Astrocyte (in vitro differentiated cells and primary cell): Measurements from ENCODE around the gene NFATC1. TPM values are rescaled to one million over a fixed set of nuclear protein-coding genes. Genes with fewer than 3 reads are reported as not detected.

ENCODE experiments used
- DNase-seq: peaks from one replicate; pipeline ENCODE4 v3.0.0-alpha.2; 2010; ENCODE audit warnings: low read depth
- FAIRE-seq: peaks from 2 replicates; lab custom pipeline; 2011; peaks lifted over from hg19 to GRCh38; lab: Jason Lieb, UNC
- H2AFZ ChIP-seq: 2 replicates; pipeline ENCODE4 v1.6.0; 2012; ENCODE audit warnings: low read depth, low read length, inconsistent platforms
- H3K27ac ChIP-seq: 2 replicates; pipeline ENCODE4 v1.5.1; 2011; ENCODE audit warnings: low read depth, low read length, inconsistent platforms
- H3K27me3 ChIP-seq: 2 replicates; pipeline ENCODE4 v1.6.0; 2011; ENCODE audit warnings: low read length, inconsistent platforms; ENCODE audit not compliant: insufficient read depth
- H3K36me3 ChIP-seq: 2 replicates; pipeline ENCODE4 v1.5.1; 2011; ENCODE audit warnings: low read length, inconsistent platforms; ENCODE audit not compliant: insufficient read depth
- H3K4me1 ChIP-seq: 2 replicates; pipeline ENCODE4 v1.5.1; 2011; ENCODE audit warnings: low read length, inconsistent platforms; ENCODE audit not compliant: insufficient read depth
- H3K4me2 ChIP-seq: 2 replicates; pipeline ENCODE4 v1.6.0; 2012; ENCODE audit warnings: low read length, inconsistent platforms
- H3K4me3 ChIP-seq: 2 replicates; pipeline ENCODE4 v1.5.1; 2011; ENCODE audit warnings: low read depth, mild to moderate bottlenecking, low read length, inconsistent platforms; ENCODE audit not compliant: insufficient read depth
- H3K79me2 ChIP-seq: 2 replicates; pipeline ENCODE4 v1.6.0; 2012; ENCODE audit warnings: mild to moderate bottlenecking, low read length, inconsistent platforms; ENCODE audit not compliant: insufficient read depth
- H3K9ac ChIP-seq: 2 replicates; pipeline ENCODE4 v1.6.0; 2012; ENCODE audit warnings: mild to moderate bottlenecking, low read length, inconsistent platforms
- H3K9me3 ChIP-seq: 2 replicates; pipeline ENCODE4 v1.5.1; 2012; ENCODE audit warnings: low read depth, mild to moderate bottlenecking, low read length, inconsistent platforms; ENCODE audit not compliant: insufficient read depth
- H4K20me1 ChIP-seq: 2 replicates; pipeline ENCODE4 v1.6.0; 2012; ENCODE audit warnings: low read length, inconsistent platforms; ENCODE audit not compliant: insufficient read depth
- H3K27ac Mint-ChIP-seq: one replicate; pipeline ENCODE4 v1.8.0; 2021; ENCODE audit warnings: mild to moderate bottlenecking, mixed read lengths; ENCODE audit not compliant: unreplicated experiment
- H3K27me3 Mint-ChIP-seq: one replicate; pipeline ENCODE4 v1.8.0; 2021; ENCODE audit warnings: low read depth, mixed read lengths; ENCODE audit not compliant: unreplicated experiment
- H3K36me3 Mint-ChIP-seq: one replicate; pipeline ENCODE4 v1.8.0; 2021; ENCODE audit warnings: low read depth, mixed read lengths; ENCODE audit not compliant: unreplicated experiment
- H3K4me1 Mint-ChIP-seq: one replicate; pipeline ENCODE4 v1.8.0; 2021; ENCODE audit warnings: low read depth, mixed read lengths; ENCODE audit not compliant: unreplicated experiment
- H3K4me3 Mint-ChIP-seq: one replicate; pipeline ENCODE4 v1.8.0; 2021; ENCODE audit warnings: mild to moderate bottlenecking, moderate library complexity, mixed read lengths; ENCODE audit not compliant: unreplicated experiment
- H3K9me3 Mint-ChIP-seq: one replicate; pipeline ENCODE4 v1.8.0; 2021; ENCODE audit warnings: mild to moderate bottlenecking, mixed read lengths; ENCODE audit not compliant: unreplicated experiment
- EZH2 ChIP-seq: IDR thresholded peaks from 2 replicates; pipeline ENCODE4 v1.6.1; 2012; ENCODE audit warnings: mild to moderate bottlenecking, low read length, inconsistent platforms; ENCODE audit not compliant: insufficient read depth
- total RNA-seq: library from RNA; stranded (reverse); gene quantifications from 2 replicates; pipeline ENCODE4 v1.2.1, GENCODE V29; 2021
- TF ChIP-seq, protein P1 (sequence below): IDR thresholded peaks from 2 replicates; pipeline ENCODE4 v1.5.1; 2011; ENCODE audit warnings: low read depth, mild to moderate bottlenecking, inconsistent platforms, low read length, moderate library complexity; ENCODE audit not compliant: insufficient read depth

The NFATC1 gene
- total RNA-seq, 1 donor from 2014 or later = 11.0 TPM

DNA sequence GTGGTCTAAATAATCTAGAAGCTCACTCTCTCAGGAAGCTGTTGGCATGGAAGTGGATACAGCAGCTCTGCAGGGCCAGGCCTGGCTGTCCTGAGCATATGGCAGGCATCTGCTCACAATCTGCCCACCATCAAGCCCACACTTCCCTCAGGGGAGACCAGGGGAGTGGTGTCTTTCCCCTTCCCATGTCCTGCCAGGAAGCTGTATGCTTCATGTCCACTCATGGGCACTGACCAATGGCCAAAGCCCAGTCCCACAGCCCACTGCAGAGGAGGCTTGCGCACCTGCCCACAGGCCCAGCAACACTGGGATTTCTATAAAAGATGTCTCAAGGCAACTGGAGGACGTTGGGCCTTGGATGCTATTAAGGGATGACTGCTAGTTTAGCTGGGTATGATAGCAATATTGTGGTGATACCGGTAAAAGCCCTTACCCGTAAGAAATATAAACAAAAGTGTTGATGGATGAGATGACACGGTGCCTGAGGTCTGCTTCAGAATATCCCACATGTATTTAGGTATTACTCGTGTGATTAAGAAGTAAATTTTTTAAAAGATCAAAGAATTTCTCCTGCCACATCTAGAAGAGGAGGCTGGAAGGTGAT lies 177.2 kb downstream of the NFATC1 start:
- no peaks in the 10 kb centered on the region for H3K36me3 ChIP-seq
- Mint-ChIP-seq H3K27ac (no peak overlapping the region), H3K4me3 (no peak overlapping the region), H3K36me3 (peaks cover 8% of the 10 kb centered on the region), H3K4me1 (peaks cover 27% of the 10 kb centered on the region), H3K27me3 (no peaks in the 10 kb centered on the region), H3K9me3 (peaks cover 17% of the 10 kb centered on the region)
- H3K79me2 ChIP-seq = no peaks in the 10 kb centered on the region
- peaks cover 39% of the 10 kb centered on the region for H3K4me1 ChIP-seq
- no peaks in the 10 kb centered on the region for H3K27me3 ChIP-seq
- peaks cover 21% of the 10 kb centered on the region for H3K9me3 ChIP-seq
- H3K9ac ChIP-seq = no peak overlapping the region
- TF ChIP-seq EZH2 = no peak
- TF ChIP-seq, protein P1, sequence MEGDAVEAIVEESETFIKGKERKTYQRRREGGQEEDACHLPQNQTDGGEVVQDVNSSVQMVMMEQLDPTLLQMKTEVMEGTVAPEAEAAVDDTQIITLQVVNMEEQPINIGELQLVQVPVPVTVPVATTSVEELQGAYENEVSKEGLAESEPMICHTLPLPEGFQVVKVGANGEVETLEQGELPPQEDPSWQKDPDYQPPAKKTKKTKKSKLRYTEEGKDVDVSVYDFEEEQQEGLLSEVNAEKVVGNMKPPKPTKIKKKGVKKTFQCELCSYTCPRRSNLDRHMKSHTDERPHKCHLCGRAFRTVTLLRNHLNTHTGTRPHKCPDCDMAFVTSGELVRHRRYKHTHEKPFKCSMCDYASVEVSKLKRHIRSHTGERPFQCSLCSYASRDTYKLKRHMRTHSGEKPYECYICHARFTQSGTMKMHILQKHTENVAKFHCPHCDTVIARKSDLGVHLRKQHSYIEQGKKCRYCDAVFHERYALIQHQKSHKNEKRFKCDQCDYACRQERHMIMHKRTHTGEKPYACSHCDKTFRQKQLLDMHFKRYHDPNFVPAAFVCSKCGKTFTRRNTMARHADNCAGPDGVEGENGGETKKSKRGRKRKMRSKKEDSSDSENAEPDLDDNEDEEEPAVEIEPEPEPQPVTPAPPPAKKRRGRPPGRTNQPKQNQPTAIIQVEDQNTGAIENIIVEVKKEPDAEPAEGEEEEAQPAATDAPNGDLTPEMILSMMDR = no peak
- no peak overlapping the region for H3K4me3 ChIP-seq
- no peak overlapping the region for H2AFZ ChIP-seq
- H3K4me2 ChIP-seq = no peak overlapping the region
- FAIRE-seq (no peak), DNase-seq (no peak)
- no peaks in the 10 kb centered on the region for H4K20me1 ChIP-seq
- no peak overlapping the region for H3K27ac ChIP-seq

DNA sequence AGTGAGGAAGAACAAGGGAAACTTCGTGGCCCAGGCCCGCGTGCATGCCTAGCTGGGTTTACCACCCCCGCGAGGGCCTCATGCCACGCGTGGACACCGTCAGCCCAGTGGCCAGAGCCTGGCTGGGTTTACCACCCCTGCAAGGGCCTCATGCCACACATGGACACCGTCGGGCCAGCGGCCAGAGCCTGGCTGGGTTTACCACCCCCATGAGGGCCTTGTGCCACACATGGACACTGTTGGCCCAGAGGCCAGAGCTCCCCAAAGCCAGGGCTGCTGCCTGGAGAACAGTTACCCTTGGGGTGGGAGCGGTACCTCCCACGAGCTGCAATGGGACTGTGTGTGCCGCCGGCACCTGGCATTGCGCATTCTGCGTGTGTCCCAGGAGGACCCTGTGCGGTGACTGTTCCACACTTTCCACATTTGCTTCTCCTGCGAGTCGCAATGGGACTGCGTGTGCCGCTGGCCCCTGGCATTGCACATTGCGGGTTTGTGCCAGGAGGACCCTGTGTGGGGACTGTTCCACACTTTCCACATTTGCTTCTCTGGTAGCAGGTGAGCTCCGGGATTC lies 178.3 kb downstream of the NFATC1 start:
- TF ChIP-seq EZH2 = no peak
- TF ChIP-seq, protein P1 = no peak
- H3K27ac ChIP-seq = no peak overlapping the region
- no peak overlapping the region for H3K4me3 ChIP-seq
- H3K9me3 ChIP-seq = peaks cover 21% of the 10 kb centered on the region
- no peaks in the 10 kb centered on the region for H4K20me1 ChIP-seq
- no peak for DNase-seq
- Mint-ChIP-seq H3K9me3 (peaks cover 17% of the 10 kb centered on the region), H3K36me3 (peaks cover 8% of the 10 kb centered on the region), H3K4me3 (no peak overlapping the region), H3K27me3 (peaks cover 4% of the 10 kb centered on the region), H3K27ac (no peak overlapping the region), H3K4me1 (peaks cover 18% of the 10 kb centered on the region)
- H2AFZ ChIP-seq = no peak overlapping the region
- peaks cover 35% of the 10 kb centered on the region for H3K4me1 ChIP-seq
- H3K27me3 ChIP-seq = peaks cover 3% of the 10 kb centered on the region
- H3K79me2 ChIP-seq = no peaks in the 10 kb centered on the region
- H3K36me3 ChIP-seq = no peaks in the 10 kb centered on the region
- no peak for FAIRE-seq
- H3K9ac ChIP-seq = no peak overlapping the region
- no peak overlapping the region for H3K4me2 ChIP-seq

DNA sequence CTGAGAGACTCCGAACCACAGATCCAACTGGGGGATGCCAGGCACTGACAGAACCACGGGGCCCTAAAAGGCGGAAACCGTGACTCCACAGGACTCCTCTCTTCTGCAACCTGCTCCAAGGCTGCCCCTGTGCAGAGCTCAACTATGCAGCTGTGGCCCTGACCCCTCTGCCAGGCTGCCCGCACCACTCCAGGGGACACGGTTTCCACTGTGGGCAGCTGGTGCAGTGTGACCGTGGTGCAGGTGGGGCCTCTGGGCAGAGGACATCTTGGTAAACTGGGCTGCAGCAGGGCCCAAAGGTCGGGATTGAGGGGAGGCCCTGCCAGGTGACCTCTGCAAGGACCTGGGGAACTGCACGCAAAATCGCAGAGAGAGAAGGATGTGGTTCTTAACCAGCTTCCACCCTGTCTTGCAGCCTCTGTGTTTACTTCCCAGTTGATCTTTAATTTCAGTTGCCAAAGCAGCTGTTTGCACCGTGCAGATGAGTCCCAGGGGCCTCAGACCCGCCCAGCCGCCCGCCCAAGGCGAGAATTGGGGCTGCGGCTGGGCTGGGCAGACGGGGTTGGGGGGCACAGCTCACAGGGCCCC lies 179.3 kb downstream of the NFATC1 start:
- H3K9me3 Mint-ChIP-seq = peaks cover 17% of the 10 kb centered on the region

More for the DNA sequence above, 179.3 kb downstream of the NFATC1 start:
- FAIRE-seq (no peak), DNase-seq (no peak)
- peaks cover 32% of the 10 kb centered on the region for H3K4me1 ChIP-seq
- no peak overlapping the region for H2AFZ ChIP-seq
- no peaks in the 10 kb centered on the region for H3K79me2 ChIP-seq
- no peak overlapping the region for H3K4me3 ChIP-seq
- no peak for TF ChIP-seq EZH2
- TF ChIP-seq, protein P1 = no peak
- Mint-ChIP-seq H3K4me1 (peaks cover 10% of the 10 kb centered on the region), H3K27ac (no peak overlapping the region), H3K27me3 (peaks cover 6% of the 10 kb centered on the region), H3K4me3 (no peak overlapping the region), H3K36me3 (peaks cover 8% of the 10 kb centered on the region)
- peaks cover 6% of the 10 kb centered on the region for H3K27me3 ChIP-seq
- no peak overlapping the region for H3K4me2 ChIP-seq
- no peak overlapping the region for H3K9ac ChIP-seq
- H3K9me3 ChIP-seq = peaks cover 21% of the 10 kb centered on the region
- H4K20me1 ChIP-seq = no peaks in the 10 kb centered on the region
- H3K27ac ChIP-seq = no peak overlapping the region
- no peaks in the 10 kb centered on the region for H3K36me3 ChIP-seq
